CD4-positive, alpha-beta T cell treated with Interleukin-17A for 1 hour (primary cell): Measurements from ENCODE around the gene SETDB1.

Experiments
- DNase-seq: peaks from one replicate; pipeline ENCODE4 v3.0.0-alpha.2; 2020

The SETDB1 gene

DNA sequence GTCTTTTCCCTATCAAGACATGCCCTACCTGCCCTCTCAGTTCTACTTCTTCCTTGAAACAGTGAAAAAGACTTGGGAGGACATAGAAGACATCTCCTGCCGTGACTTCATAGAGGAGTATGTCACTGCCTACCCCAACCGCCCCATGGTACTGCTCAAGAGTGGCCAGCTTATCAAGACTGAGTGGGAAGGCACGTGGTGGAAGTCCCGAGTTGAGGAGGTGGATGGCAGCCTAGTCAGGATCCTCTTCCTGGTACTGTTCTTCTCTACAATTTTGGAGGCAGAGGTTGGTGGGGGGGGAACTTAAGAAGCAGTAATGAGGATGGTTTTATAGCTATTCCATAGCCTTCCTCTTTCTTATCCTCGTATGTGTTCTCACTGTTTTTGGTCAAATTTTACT, 18.7 kb downstream of the SETDB1 start:
- DNase-seq, result no peak

DNA sequence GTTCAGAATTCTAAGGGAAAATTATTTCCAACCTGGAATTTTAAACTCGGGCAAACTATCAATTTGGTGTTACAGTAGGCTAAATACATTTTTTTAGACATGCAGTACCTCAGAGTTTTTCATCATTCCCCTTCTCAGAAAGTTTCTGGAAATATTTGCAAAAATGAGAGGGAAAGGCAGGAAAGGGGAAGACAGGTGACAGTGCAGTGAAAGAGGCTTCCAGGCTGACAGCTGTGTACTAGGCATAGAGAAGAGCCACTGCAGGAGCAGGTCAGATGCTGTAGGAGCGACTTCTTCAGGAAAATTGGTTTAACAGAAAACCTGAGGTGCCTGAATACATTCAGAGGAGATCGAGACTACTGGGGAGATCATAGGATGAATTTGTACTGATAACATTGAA, 28.5 kb downstream of the SETDB1 start:
- no peak for DNase-seq

DNA sequence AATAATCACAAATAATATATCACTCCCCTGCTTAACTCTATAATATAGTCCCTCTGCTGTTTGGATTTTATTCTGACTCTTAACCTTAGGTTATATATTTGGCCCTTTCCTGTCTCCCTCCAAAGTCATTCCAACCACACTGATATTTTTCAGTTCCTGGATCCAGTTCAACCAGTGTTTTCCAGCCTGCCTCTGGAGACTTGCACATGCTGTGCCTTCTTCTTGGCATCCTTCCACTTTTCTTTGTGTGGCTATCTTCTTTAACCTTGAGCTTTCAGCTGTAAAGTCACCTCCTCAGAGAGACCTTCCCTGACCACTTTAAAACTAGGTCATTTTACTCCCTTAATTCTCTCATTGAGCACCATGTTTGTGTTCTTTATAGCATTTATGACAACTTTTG, 29.1 kb downstream of the SETDB1 start:
- no peak for DNase-seq

DNA sequence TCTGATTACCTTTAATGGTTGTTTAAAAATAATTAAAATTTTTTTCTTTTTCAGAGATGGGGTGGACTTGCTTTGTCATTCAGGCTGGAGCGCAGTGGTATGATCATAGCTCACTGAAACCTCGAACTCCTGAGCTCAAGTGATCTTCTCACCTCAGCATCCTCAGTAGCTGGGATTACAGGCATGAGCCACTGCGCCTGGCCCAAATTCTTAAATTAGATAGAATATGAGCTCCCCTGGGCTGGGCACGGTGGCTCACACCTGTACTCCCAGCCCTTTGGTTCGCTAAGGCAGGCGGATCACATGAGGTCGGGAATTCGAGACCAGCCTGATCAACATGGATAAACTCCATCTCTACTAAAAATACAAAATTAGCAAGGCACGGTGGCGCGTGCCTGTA, 31.5 kb downstream of the SETDB1 start:
- no peak for DNase-seq

DNA sequence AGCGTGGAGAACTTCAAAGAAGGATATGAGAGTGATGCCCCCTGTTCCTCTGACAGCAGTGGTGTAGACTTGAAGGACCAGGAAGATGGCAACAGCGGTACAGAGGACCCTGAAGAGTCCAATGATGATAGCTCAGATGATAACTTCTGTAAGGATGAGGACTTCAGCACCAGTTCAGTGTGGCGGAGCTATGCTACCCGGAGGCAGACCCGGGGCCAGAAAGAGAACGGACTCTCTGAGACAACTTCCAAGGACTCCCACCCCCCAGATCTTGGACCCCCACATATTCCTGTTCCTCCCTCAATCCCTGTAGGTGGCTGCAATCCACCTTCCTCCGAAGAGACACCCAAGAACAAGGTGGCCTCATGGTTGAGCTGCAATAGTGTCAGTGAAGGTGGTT, 34.5 kb downstream of the SETDB1 start:
- no peak for DNase-seq

DNA sequence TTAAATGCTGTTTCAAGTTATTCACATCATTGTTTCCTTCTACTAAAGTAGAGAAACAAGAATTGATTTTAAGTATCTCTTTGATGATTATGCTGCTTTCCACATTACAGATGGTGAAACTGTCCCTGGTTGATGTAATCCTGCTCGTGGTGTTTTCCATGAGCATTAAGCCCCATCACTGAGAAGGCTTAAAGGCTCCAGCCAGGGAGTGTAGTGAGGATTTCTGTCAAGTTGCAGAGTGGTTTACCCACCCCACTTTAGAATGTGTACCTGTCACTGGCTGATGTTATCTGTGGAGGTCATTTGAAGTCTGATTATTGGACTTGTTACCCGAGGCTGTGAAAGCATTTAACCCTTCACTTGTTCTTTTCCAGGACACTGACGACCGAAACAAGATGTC, 35.6 kb downstream of the SETDB1 start:
- no peak for DNase-seq

DNA sequence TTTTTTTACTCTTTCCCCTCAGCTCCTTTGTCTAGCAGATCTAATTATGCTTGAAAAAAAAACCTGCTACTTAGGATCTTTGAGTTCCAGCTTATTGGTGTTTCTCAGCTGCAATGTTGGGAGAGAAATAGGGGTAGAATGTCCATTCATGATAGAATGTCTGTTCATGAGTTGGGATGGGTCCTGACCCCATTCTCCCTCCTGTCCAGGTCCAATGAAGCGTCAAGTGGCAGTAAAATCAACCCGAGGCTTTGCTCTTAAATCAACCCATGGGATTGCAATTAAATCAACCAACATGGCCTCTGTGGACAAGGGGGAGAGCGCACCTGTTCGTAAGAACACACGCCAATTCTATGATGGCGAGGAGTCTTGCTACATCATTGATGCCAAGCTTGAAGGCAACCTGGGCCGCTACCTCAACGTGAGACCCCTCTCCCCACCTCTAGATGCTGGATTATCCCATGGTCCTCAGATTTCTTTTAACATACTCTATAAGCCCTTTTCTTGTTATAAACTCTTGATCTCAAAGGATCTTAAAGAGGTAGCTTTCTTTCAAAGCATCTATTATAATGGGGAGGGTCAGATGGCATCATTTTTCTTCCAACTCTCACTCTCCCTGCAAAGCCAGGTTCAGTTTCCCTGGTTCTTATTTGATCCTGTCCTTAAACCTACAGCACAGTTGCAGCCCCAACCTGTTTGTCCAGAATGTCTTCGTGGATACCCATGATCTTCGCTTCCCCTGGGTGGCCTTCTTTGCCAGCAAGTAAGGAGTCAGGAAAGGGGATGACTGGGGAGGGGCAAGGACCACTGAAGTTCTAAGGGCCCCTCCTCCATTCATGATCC, 37.4 kb downstream of the SETDB1 start:
- DNase-seq, result no peak

DNA sequence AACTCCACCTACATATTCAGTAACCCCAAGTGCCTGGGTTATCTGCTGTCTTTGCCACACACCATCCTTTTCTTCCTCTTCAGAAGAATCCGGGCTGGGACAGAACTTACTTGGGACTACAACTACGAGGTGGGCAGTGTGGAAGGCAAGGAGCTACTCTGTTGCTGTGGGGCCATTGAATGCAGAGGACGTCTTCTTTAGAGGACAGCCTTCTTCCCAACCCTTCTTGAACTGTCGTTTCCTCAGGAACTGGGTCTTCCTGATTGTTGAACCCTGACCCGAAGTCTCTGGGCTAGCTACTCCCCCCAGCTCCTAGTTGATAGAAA, 38.0 kb downstream of the SETDB1 start:
- no peak for DNase-seq

DNA sequence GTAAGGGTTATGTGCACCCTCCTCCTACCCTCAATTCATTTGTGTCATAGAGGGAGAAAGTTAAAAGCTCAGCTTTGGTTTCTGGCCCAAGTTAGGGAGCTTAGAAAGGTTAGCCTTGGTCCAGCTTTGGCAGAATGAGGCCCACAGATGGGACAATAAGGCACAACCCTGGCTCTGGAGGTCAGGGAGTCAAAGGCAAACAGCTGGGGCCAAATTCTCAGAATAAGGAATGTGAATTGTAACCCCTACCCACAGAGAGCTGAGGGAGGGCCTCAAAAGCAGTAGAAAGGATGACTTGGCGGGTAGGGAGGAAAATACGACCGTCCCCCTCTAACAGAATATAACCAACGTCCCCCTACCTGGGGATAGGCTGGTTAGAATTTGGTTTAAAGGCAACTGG, 39.4 kb downstream of the SETDB1 start:
- no peak for DNase-seq

DNA sequence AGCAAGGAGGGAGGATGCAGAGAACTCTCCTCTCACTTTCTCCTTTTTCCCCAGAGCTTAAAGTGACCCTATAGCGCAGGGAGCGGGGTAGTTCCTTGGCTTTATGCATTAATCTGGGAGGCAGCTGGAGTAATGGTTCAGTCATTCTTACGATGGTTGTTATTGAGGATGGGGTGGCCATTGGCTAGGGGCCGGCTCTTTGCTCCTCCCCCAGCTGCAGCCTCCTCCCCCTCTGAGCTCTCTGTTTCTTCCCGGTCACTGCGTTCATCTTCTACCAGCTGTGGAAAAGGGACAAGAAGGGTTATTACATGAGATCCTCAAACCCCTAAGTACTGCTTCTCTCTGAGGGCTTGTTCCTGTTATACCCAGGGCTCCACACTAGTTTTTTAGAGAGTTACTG, 39.8 kb downstream of the SETDB1 start:
- no peak for DNase-seq

DNA sequence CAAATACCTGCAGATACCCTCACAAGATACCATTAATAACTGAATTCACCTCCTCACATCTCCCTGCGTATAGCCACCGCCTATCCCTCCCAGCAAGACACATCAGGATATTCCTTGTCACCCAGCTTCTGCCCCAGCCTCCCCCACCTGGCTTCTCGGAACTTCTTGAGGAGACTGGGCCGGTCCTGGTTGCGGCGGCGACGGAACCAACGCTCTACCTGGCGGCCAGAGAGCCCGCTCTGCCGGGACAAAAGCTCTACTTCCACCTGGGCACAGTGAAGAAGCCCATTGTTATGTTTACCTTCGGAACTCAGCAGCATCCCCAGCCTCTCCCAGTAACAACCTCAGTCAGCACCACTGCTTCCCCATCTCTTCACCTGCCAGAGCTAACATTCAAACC, 41.8 kb downstream of the SETDB1 start:
- DNase-seq, result no peak

DNA sequence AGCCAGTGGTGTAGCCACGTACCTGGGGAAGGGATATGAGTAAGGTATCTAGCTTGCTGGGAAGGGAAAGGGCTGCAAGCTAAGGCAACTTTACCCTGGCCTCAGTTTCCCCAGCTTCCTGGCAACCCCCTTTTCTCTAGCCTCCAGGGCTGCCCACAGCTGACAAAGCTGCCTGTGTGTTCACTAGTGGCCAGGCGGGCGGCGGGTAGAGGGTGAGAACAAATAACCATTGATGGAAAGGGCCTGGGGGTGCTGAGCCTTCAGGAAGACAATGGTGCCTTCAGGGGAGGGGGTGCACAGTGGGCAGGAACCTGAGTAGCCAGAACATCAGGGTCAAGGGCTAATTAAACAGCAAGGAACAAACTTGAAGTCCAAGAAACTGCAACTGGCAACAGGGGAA, 42.3 kb downstream of the SETDB1 start:
- DNase-seq, result no peak

DNA sequence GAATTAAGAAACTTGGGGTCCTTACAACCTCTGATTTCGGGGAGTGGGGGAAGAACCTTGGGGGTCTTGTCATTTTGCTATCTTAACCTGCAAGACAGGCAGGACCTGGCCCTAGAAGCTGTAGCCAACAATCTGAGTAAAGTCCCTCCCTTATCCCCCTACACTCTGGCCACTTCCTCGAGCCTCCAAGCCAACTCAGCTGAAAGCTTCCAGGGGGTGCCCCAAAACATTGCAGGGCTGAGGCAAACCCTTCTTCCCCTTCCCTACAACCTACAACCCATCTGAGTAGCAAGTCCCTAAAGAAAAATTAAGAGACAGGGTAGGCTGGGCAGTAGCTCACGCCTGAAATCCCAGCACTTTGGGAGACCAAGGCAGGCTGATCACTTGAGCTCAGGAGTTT, 43.5 kb downstream of the SETDB1 start:
- DNase-seq, result no peak

DNA sequence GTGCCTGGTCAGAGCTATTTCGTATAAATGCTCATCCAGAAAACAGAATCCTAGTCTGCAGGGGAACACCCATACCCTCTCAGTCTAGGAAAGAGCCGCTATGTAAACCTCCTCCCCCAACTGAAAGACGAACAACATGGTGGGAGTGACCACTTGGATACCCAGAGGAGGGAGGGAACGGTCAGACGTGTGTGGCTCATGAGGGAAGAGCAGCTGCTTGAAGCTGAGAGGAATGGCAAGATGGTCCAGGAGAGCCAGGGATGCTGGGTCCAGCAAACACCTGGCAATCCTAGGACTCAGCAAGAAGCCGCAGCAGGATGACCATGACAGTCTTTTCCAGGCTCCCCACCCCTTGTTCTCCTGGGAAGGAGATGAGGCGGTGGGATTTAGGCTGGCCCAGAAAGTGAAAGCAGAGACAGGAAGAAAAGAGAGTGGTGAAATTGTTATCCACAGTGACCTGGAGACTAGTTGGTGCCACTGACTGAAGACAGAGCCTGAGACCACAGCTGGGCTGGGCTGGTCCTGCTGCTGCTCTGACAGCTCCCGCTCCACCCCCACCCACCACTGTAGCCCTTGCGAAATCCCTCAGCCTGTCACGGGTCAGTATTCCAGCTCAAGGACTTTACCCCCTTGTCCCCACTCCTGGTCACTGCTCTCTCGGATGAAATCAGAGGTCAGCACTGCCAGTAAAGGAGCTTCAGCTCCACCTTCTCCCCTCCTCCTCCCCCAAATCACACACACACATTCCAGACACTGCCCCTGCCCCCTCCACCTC, 44.8 kb downstream of the SETDB1 start:
- DNase-seq, result no peak

DNA sequence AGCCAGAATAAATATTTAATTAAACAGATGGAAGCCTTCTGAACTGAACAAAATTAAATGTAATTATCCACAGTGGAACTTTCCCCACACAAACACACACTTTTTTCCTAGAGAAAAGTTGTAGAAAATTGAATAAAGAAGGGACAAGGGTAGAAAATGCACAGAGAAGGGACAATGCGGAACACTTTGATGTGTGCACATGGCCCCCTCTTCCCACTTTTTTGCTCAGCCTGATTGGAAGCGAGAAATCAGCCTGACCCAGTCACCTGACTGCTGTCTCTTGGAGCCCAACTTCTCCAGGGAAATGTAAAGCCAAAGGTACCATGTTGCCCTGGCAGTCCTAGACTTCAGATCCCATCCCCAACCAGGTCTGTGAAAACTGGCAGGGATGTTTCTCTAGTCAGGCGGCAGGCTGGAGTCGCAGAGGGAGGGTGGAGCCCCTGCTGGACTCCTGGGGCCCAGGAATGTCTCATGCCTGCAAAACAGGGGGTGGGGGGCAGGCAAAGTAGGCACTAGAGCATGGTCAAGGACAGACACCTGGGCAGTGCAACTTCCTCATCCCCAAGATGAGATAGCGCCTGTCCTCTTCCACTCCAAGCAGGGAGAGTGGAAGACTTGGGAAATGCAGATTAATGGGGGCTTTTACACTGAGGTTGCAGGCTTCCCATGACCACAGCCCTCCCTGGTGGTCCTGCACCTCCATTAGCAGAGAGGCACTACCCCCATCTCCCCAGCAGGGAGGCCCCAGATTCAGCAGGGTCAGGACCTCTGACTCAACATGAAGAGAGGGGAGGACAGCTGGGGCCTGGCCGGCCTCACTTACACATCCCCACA, 45.6 kb downstream of the SETDB1 start:
- DNase-seq, result peak; percentile 11

DNA sequence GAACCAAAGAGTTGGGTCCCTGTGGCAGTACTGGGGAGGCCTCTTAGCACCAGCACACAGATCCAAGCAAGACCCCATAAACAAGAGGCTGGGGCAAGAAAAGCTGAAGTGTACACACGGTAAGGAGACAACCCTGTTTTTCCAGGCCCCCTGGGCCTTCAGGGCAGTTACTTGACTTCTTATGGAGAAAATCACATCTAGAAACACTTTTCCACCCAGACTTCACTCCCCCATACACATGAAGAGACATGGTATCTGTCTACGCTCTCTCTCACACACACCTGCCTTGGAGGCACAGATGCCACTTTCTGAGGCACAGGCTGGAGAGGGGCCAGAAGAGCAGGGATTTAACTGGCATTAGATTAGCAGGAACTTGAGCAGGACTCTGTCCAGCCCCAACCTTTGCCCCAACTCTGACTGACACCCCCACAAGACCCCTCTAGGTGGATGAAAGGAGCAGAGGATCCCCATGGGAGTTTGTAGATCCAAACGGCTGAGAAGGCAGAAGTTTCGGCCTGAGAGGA, 46.3 kb downstream of the SETDB1 start:
- DNase-seq, result no peak

DNA sequence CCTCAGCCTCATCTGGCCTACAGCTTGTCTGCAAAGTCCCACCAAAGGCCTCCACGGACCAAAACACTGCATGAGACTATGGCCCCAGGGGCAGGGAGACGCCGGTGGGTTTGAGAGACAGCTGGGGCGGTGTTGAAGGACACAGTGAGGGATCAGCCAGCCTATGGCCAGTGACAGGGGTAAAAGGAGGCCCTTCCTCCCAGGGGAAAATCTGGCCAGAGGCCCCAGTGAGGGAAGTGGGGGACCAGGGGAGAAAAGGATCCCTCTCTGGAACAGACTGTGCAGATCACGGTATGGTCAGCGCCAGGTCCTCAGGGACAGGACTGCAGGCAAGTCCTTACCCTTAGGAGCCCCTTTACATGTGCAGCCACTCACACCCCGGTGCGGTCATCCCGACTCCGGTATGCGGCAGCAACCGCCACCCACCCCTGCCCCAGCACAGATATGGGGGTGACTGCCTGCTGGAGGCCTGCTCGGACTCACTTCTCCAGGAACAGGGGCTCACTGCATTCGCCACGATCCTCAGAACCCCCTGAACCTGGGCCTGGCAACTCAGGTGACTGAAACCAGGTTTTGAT, 47.2 kb downstream of the SETDB1 start:
- no peak for DNase-seq

DNA sequence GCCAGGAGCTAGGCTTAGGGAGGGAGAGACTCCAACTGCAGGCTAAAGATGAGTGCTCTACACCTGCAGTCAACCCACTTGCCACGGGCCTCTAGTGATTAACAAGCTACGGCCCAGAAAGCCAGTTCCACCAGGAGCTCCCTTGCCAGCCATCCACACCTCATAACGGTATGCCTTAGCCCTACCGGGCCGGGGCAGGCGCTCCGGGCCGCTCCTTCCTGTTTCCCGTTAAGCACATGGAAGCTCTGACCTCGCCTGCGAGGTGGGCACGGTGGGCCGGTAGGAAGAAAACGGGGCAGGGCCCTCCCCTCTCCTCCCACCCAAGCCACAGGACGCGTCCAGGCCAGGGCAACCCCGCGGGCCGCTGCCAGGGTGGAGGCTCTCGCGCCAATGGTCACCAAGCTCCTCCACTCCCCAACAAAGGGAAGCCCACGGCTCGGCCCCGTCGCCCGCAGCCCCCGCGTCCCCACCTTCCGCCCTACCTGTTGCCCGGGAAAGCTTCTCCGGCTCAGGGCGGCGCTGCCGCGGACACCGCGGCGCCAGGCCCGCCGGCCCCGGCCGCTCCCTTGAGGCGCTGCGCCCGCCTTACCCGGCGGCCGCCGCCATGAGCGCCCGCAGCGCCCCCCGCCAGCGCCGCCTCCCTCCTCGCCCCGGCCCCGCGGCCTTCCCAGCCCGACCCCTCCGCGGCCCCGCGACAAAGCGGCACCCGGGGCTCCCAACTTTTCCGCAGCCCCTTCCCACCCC, 47.8 kb downstream of the SETDB1 start:
- DNase-seq, result peak; percentile 38

DNA sequence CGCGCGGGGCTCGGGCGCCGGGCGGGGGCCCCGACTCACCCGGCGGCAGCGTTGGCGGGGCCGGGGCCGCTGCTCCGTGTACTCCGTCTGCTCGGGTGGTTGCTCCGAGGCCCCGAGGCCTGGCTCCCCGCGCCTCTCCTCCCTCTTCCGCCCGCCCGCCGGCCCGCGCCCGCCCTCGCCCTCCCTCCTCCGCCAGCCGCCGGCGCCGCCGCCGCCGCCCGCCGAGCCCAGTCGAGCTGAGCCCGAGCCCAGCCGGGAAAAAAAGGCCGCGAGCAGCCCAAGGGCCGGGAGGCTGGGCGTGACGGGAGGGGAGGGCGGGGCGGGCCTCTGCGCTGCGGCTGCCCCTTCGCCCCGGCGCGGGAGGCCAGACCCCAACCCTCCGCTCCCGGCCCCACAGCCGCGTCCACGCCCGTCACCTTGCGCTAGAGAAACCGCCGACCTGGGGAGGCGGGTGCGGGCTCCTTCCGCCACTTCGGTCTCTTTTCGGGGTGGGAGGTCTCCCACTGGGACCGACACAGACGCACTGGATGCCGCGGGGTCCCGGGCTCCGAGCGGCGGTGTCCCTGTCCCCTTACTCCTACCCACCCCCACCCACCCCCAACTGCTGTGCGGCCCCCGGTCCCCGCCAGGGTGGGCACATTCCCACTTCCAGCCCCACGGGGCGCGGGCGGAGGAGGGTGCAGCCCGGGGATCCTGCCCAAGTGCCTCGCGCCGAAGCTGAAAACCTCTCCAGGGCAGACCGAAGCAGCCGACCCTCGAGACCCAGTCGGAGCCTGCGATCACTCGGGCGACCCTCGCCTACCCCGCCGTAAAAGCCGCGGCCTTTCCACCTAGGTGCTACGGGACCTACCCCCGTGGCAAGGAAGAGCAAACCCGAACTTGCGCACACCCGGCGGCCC, 48.7 kb downstream of the SETDB1 start, which contains the start of gene CERS2:
Gene CERS2, minus strand, starts transcription at position 256 of the 899 bp plus-strand sequence. CDS start 5,745 bp downstream, outside the sequence.
- DNase-seq, result peak; percentile 82

DNA sequence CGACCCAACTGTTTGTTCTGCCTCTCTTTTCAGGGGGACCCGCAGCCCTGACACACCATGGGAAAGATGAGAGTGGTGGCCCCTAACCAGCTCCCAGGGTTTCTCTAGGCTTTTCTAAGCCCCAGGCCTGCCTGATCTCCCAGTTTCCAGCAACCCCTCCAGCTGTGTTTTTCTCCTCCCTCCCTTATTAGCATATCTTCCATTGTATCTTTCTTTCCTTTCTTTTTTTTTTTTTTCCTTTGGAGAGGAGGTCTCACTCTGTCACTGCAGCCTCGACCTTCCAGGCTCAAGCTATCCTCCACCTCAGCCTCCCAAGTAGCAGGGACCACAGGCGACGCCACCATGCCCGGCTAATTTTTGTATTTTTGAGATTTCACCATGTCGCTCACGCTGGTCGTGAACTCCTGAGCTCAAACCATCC, 50.2 kb downstream of the SETDB1 start:
- DNase-seq, result no peak
